Measurements from ENCODE around the gene RYR3. TPM values are rescaled to one million over a fixed set of nuclear protein-coding genes. Genes with fewer than 3 reads are reported as not detected.
"Not testable (repeated sequence)": the region's sequence is repeated elsewhere in the genome, so short reads cannot be mapped to it uniquely, and the experiment has no call there.

The RYR3 gene
- total RNA-seq, 1 donor from 2014 or later = 7.4 TPM

DNA sequence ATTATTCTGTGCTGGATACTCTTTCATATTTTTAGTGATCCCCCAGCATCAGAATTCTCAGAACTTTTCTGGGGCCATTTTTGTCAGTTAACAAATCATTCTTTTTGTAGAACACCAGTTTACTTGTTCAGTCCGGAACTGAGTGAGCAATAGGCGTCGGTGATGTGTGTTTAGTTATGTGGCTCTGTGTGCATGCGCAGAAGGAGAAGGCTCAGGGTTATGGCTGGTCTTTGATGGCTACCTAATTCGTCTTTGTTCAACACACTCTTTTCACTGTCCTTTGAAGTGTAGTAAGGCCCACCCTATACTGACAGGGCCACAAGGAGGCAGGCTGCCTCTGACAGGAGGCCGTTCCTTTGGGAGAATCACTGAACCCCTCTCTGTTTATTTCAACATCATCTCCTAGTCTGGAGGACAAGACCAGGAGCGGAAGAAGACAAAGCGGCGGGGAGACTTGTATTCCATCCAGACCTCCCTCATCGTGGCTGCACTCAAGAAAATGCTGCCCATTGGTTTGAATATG, 499.4 kb downstream of the RYR3 start:
- TF ChIP-seq, protein P1, sequence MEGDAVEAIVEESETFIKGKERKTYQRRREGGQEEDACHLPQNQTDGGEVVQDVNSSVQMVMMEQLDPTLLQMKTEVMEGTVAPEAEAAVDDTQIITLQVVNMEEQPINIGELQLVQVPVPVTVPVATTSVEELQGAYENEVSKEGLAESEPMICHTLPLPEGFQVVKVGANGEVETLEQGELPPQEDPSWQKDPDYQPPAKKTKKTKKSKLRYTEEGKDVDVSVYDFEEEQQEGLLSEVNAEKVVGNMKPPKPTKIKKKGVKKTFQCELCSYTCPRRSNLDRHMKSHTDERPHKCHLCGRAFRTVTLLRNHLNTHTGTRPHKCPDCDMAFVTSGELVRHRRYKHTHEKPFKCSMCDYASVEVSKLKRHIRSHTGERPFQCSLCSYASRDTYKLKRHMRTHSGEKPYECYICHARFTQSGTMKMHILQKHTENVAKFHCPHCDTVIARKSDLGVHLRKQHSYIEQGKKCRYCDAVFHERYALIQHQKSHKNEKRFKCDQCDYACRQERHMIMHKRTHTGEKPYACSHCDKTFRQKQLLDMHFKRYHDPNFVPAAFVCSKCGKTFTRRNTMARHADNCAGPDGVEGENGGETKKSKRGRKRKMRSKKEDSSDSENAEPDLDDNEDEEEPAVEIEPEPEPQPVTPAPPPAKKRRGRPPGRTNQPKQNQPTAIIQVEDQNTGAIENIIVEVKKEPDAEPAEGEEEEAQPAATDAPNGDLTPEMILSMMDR (IDR thresholded peaks at IDR 0.05; ENCODE audit: partially characterized antibody, unreplicated experiment) = no peak
- H3K27me3 Mint-ChIP-seq (ENCODE audit: unreplicated experiment) = peaks cover 4% of the 10 kb centered on the region
- no peak overlapping the region for H3K4me3 Mint-ChIP-seq (ENCODE audit: unreplicated experiment)
- H3K9me3 Mint-ChIP-seq (ENCODE audit: unreplicated experiment) = peaks cover 2% of the 10 kb centered on the region
- H3K36me3 Mint-ChIP-seq (ENCODE audit: unreplicated experiment) = peaks cover 5% of the 10 kb centered on the region
- peak overlapping the region; percentile 85 for H3K27ac Mint-ChIP-seq (ENCODE audit: unreplicated experiment)
- DNase-seq = no peak
- peaks cover 10% of the 10 kb centered on the region for H3K4me1 Mint-ChIP-seq (ENCODE audit: low read depth, unreplicated experiment)

GRCh38 chr15:33810806-33811205, 500.0 kb downstream of the RYR3 start:
- Mint-ChIP-seq H3K4me3 (ENCODE audit: unreplicated experiment) (no peak overlapping the region), H3K9me3 (ENCODE audit: unreplicated experiment) (peaks cover 2% of the 10 kb centered on the region), H3K27ac (ENCODE audit: unreplicated experiment) (peak overlapping the region; percentile 85), H3K27me3 (ENCODE audit: unreplicated experiment) (peaks cover 4% of the 10 kb centered on the region), H3K4me1 (ENCODE audit: low read depth, unreplicated experiment) (peaks cover 10% of the 10 kb centered on the region), H3K36me3 (ENCODE audit: unreplicated experiment) (peaks cover 5% of the 10 kb centered on the region)
- TF ChIP-seq, protein P1 (IDR thresholded peaks at IDR 0.05; ENCODE audit: partially characterized antibody, unreplicated experiment) = no peak
- DNase-seq = no peak

- peaks cover 10% of the 10 kb centered on the region for H3K4me1 Mint-ChIP-seq (ENCODE audit: low read depth, unreplicated experiment)
- peaks cover 4% of the 10 kb centered on the region for H3K27me3 Mint-ChIP-seq (ENCODE audit: unreplicated experiment)
- no peak overlapping the region for H3K4me3 Mint-ChIP-seq (ENCODE audit: unreplicated experiment)
- no peak overlapping the region for H3K27ac Mint-ChIP-seq (ENCODE audit: unreplicated experiment)
- TF ChIP-seq, protein P1 (IDR thresholded peaks at IDR 0.05; ENCODE audit: partially characterized antibody, unreplicated experiment) = no peak
- peaks cover 10% of the 10 kb centered on the region for H3K36me3 Mint-ChIP-seq (ENCODE audit: unreplicated experiment)
- DNase-seq = no peak
- H3K9me3 Mint-ChIP-seq (ENCODE audit: unreplicated experiment) = peaks cover 2% of the 10 kb centered on the region
These were observed 503.1 kb downstream of the RYR3 start for GRCh38 chr15:33813891-33814290.

GRCh38 chr15:33819499-33819898, 508.7 kb downstream of the RYR3 start:
- not testable (repeated sequence) for H3K9me3 Mint-ChIP-seq (ENCODE audit: unreplicated experiment); DNase-seq; H3K4me1 Mint-ChIP-seq (ENCODE audit: low read depth, unreplicated experiment); H3K27me3 Mint-ChIP-seq (ENCODE audit: unreplicated experiment); H3K36me3 Mint-ChIP-seq (ENCODE audit: unreplicated experiment); H3K27ac Mint-ChIP-seq (ENCODE audit: unreplicated experiment); H3K4me3 Mint-ChIP-seq (ENCODE audit: unreplicated experiment)

DNA sequence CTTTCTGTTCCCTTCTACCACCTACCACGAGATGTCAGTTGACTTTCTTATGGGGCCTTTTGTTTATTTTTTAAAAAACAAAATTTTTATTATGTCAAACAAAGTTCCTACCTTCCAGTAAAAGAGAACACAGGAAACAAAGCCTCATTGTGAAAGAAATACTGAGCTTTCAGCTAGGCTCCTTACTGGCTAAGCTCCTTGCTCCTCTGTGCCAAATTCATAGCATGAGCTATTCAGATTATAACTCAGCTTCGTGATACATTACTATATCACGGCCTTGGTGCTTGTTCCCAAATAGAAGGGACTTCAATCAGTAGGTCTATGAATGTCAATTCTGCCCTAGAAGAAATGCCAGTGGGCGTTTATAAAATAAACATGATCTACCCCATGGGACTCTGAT, 511.7 kb downstream of the RYR3 start:
- Mint-ChIP-seq H3K27ac (ENCODE audit: unreplicated experiment) (no peak overlapping the region), H3K27me3 (ENCODE audit: unreplicated experiment) (peaks cover 2% of the 10 kb centered on the region), H3K9me3 (ENCODE audit: unreplicated experiment) (peaks cover 2% of the 10 kb centered on the region), H3K36me3 (ENCODE audit: unreplicated experiment) (peaks cover 3% of the 10 kb centered on the region), H3K4me1 (ENCODE audit: low read depth, unreplicated experiment) (no peaks in the 10 kb centered on the region), H3K4me3 (ENCODE audit: unreplicated experiment) (no peak overlapping the region)
- TF ChIP-seq, protein P1 (IDR thresholded peaks at IDR 0.05; ENCODE audit: partially characterized antibody, unreplicated experiment) = no peak
- no peak for DNase-seq
